Natural killer cell (primary cell): Measurements from ENCODE around the gene IRS1. TPM values are rescaled to one million over a fixed set of nuclear protein-coding genes. Genes with fewer than 3 reads are reported as not detected.
A peak's percentile ranks its signal among the peaks of the same experiment; 100 is the strongest.

Experiments
- ATAC-seq, 3 donors: fragments of 150-1000 bp in 2 of 3; fragments of 200-7000 bp in 1 of 3; cut with Tn5 transposase; 1 replicate in 1 of 3; 2 replicates in 2 of 3; pipeline ENCODE4 v1.10.0; 2021; ENCODE audit warnings: mild to moderate bottlenecking in 2 of 3, moderate library complexity in 2 of 3
- DNase-seq, 2 donors: peaks; one replicate each; pipeline versions ENCODE4 v3.0.0 to v3.0.0-alpha.2; 2013 to 2021; ENCODE audit warnings: mixed read lengths in 1 of 2
- H3K27ac ChIP-seq: one replicate; pipeline ENCODE4 v1.5.1; 2013; ENCODE audit warnings: mild to moderate bottlenecking, low read length
- H3K27me3 ChIP-seq: one replicate; pipeline ENCODE4 v1.6.1; 2013; ENCODE audit warnings: low read length; ENCODE audit not compliant: control insufficient read depth, insufficient read depth
- H3K36me3 ChIP-seq: one replicate; pipeline ENCODE4 v1.6.1; 2013; ENCODE audit warnings: low read length; ENCODE audit not compliant: control insufficient read depth, insufficient read depth
- H3K4me1 ChIP-seq: one replicate; pipeline ENCODE4 v1.6.1; 2013; ENCODE audit warnings: low read length; ENCODE audit not compliant: control insufficient read depth, insufficient read depth
- H3K4me3 ChIP-seq: one replicate; pipeline ENCODE4 v1.5.1; 2013; ENCODE audit warnings: low read length
- H3K9me3 ChIP-seq: one replicate; pipeline ENCODE4 v1.6.1; 2013; ENCODE audit warnings: low read length; ENCODE audit not compliant: control insufficient read depth, insufficient read depth
- H3K27ac Mint-ChIP-seq, 2 donors: one replicate each; pipeline ENCODE4 v1.8.0; 2022; ENCODE audit warnings: mild to moderate bottlenecking in 2 of 2, mixed read lengths in 2 of 2, moderate library complexity in 1 of 2
- H3K27me3 Mint-ChIP-seq, 2 donors: one replicate each; pipeline ENCODE4 v1.8.0; 2022; ENCODE audit warnings: low read depth in 2 of 2, mixed read lengths in 2 of 2
- H3K36me3 Mint-ChIP-seq: one replicate; pipeline ENCODE4 v1.8.0; 2022; ENCODE audit warnings: mixed read lengths
- H3K4me1 Mint-ChIP-seq, 2 donors: one replicate each; pipeline ENCODE4 v1.8.0; 2022; ENCODE audit warnings: mixed read lengths in 2 of 2
- H3K4me3 Mint-ChIP-seq: one replicate; pipeline ENCODE4 v1.8.0; 2022; ENCODE audit warnings: mild to moderate bottlenecking, moderate library complexity, mixed read lengths
- H3K9me3 Mint-ChIP-seq, 2 donors: one replicate each; pipeline ENCODE4 v1.8.0; 2022; ENCODE audit warnings: mixed read lengths in 2 of 2
- CTCF ChIP-seq: fragments of 200-600 bp; IDR thresholded peaks from one replicate; pipeline ENCODE4 v1.8.0; 2022; ENCODE audit warnings: antibody characterized with exemption
- WGBS: methylation state at CpG from one replicate; pipeline ENCODE4 v1.1.7; 2013; ENCODE audit warnings: missing lambda C conversion rate; ENCODE audit not compliant: insufficient coverage; 5-methylcytosine and 5-hydroxymethylcytosine counted together
- intact Hi-C: fragments of 100-400 bp; cut with micrococcal nuclease; formaldehyde crosslinking; loops from one replicate; pipeline ENCODE4 v1.14.2; 2022
- total RNA-seq, 4 donors: library from RNA; stranded (reverse); fragments of 120-200 nt in 1 of 4; gene quantifications; one replicate each; pipeline versions ENCODE4 v1.2.3 to v1.2.4, GENCODE V29; 2013 to 2022

The IRS1 gene
- total RNA-seq, 3 donors from 2014 or later (not counting 1 experiment from before 2014, with no cell fraction given): 0.09 to 0.55 (median 0.36) TPM

GRCh38 chr2:226775032-226775509, 24.5 kb downstream of the IRS1 start:
- Histone ChIP-seq H3K27me3 (peaks cover 7% of the 10 kb centered on the region), H3K9me3 (no peaks in the 10 kb centered on the region), H3K4me1 (peaks cover 3% of the 10 kb centered on the region), H3K27ac (no peak overlapping the region), H3K36me3 (no peaks in the 10 kb centered on the region), H3K4me3 (no peak overlapping the region)
- TF ChIP-seq CTCF: no peak
- Mint-ChIP-seq H3K27ac (no peak overlapping the region), H3K27me3 (peaks cover 39 to 62% of the 10 kb centered on the region in 2 donors), H3K4me3 (no peak overlapping the region), H3K4me1 (peaks cover 22 to 27% of the 10 kb centered on the region in 2 donors), H3K36me3 (peaks cover 20% of the 10 kb centered on the region), H3K9me3 (peaks cover 7 to 10% of the 10 kb centered on the region in 2 donors)
- DNase-seq (no peak), ATAC-seq (no peak)
- intact Hi-C loops: no loop called here
- 98% methylated on average over 3 of the region's 3 CpGs for WGBS

- no peak for ATAC-seq
- Mint-ChIP-seq H3K27me3 (peaks cover 30 to 56% of the 10 kb centered on the region in 2 donors), H3K4me1 (peaks cover 22 to 27% of the 10 kb centered on the region in 2 donors), H3K27ac (no peak overlapping the region), H3K36me3 (peaks cover 20% of the 10 kb centered on the region), H3K9me3 (peaks cover 7 to 10% of the 10 kb centered on the region in 2 donors), H3K4me3 (peak overlapping the region; percentile 18)
- Histone ChIP-seq H3K4me1 (peaks cover 3% of the 10 kb centered on the region), H3K27ac (no peak overlapping the region), H3K36me3 (no peaks in the 10 kb centered on the region), H3K9me3 (no peaks in the 10 kb centered on the region), H3K27me3 (peaks cover 7% of the 10 kb centered on the region), H3K4me3 (no peak overlapping the region)
- 78% methylated on average over 2 of the region's 2 CpGs for WGBS
- no peak for DNase-seq
- TF ChIP-seq CTCF: no peak
- intact Hi-C loops: no loop called here
Measured at GRCh38 chr2:226773291-226773690, 26.3 kb downstream of the IRS1 start.

GRCh38 chr2:226772389-226773179, 27.0 kb downstream of the IRS1 start:
- H3K9me3 ChIP-seq: no peaks in the 10 kb centered on the region
- peaks cover 20% of the 10 kb centered on the region for H3K36me3 Mint-ChIP-seq
- H3K4me3 ChIP-seq: no peak overlapping the region
- H3K9me3 Mint-ChIP-seq: peaks cover 7 to 10% of the 10 kb centered on the region in 2 donors
- ATAC-seq: peak; percentile 52 to 80 (median 68)
- peak overlapping the region; percentile 18 for H3K4me3 Mint-ChIP-seq
- H3K27ac ChIP-seq: no peak overlapping the region
- H3K4me1 Mint-ChIP-seq: peaks cover 22 to 27% of the 10 kb centered on the region in 2 donors
- H3K27ac Mint-ChIP-seq: no peak overlapping the region
- no peaks in the 10 kb centered on the region for H3K36me3 ChIP-seq
- H3K4me1 ChIP-seq: peaks cover 3% of the 10 kb centered on the region
- no peak for TF ChIP-seq CTCF
- peak in 1 of 2 donors; percentile 41 for DNase-seq
- peaks cover 7% of the 10 kb centered on the region for H3K27me3 ChIP-seq
- peaks cover 28 to 52% of the 10 kb centered on the region in 2 donors for H3K27me3 Mint-ChIP-seq
- WGBS: 28% methylated on average over 2 of the region's 3 CpGs
- intact Hi-C loops: no loop called here
